ENCODE data around the gene DPF1. TPM values are rescaled to one million over a fixed set of nuclear protein-coding genes. Genes with fewer than 3 reads are reported as not detected.

Gene DPF1
- total and polyA plus RNA-seq, 2 donors from 2014 or later: not detected

GRCh38 chr19:38190061-38190460 is 34.0 kb downstream of the DPF1 start:
- DNase-seq: no peak
- Histone ChIP-seq H3K4me3 (ENCODE audit: low read length in 3 of 3) (no peak overlapping the region), H3K4me1 (ENCODE audit: control insufficient read depth in 2 of 3, insufficient read depth in 2 of 3, low read depth in 1 of 3, low read length in 3 of 3) (no peaks in the 10 kb centered on the region), H3K27ac (ENCODE audit: low read depth in 2 of 2, low read length in 2 of 2) (no peak overlapping the region), H3K36me3 (ENCODE audit: control insufficient read depth in 2 of 3, insufficient read depth in 3 of 3, low read length in 3 of 3) (peaks cover 0 to 5% (median 1%) of the 10 kb centered on the region in 3 donors), H3K27me3 (ENCODE audit: control insufficient read depth, insufficient read depth, low read length) (no peaks in the 10 kb centered on the region), H3K9ac (ENCODE audit: low read length in 3 of 3) (no peak overlapping the region), H3K9me3 (ENCODE audit: control insufficient read depth in 2 of 3, insufficient read depth in 1 of 3, low read length in 3 of 3) (no peaks in the 10 kb centered on the region)
- intact Hi-C loops (cut with DNase I): no loop called here
- FAIRE-seq: no peak
- no peak for TF ChIP-seq CTCF (IDR thresholded peaks at IDR 0.05; ENCODE audit: borderline replicate concordance, extremely low read depth, insufficient read depth)

- no peak for FAIRE-seq
- Histone ChIP-seq H3K27me3 (ENCODE audit: control insufficient read depth, insufficient read depth, low read length) (no peaks in the 10 kb centered on the region), H3K9ac (ENCODE audit: low read length in 3 of 3) (no peak overlapping the region), H3K36me3 (ENCODE audit: control insufficient read depth in 2 of 3, insufficient read depth in 3 of 3, low read length in 3 of 3) (peaks cover 0 to 11% (median 7%) of the 10 kb centered on the region in 3 donors), H3K9me3 (ENCODE audit: control insufficient read depth in 2 of 3, insufficient read depth in 1 of 3, low read length in 3 of 3) (no peaks in the 10 kb centered on the region), H3K4me1 (ENCODE audit: control insufficient read depth in 2 of 3, insufficient read depth in 2 of 3, low read depth in 1 of 3, low read length in 3 of 3) (no peaks in the 10 kb centered on the region), H3K27ac (ENCODE audit: low read depth in 2 of 2, low read length in 2 of 2) (no peak overlapping the region), H3K4me3 (ENCODE audit: low read length in 3 of 3) (no peak overlapping the region)
- DNase-seq: no peak
- intact Hi-C loops (cut with DNase I): no loop called here
- TF ChIP-seq CTCF (IDR thresholded peaks at IDR 0.05; ENCODE audit: borderline replicate concordance, extremely low read depth, insufficient read depth): no peak
Observed at GRCh38 chr19:38185562-38185961, 38.5 kb downstream of the DPF1 start.

GRCh38 chr19:38184815-38185214 is 39.2 kb downstream of the DPF1 start:
- no peak for DNase-seq
- no peak overlapping the region for H3K9ac ChIP-seq (ENCODE audit: low read length in 3 of 3)
- peaks cover 0 to 4% (median 0%) of the 10 kb centered on the region in 3 donors for H3K9me3 ChIP-seq (ENCODE audit: control insufficient read depth in 2 of 3, insufficient read depth in 1 of 3, low read length in 3 of 3)
- TF ChIP-seq CTCF (IDR thresholded peaks at IDR 0.05; ENCODE audit: borderline replicate concordance, extremely low read depth, insufficient read depth): no peak
- no peak for FAIRE-seq
- H3K27me3 ChIP-seq (ENCODE audit: control insufficient read depth, insufficient read depth, low read length): no peaks in the 10 kb centered on the region
- no peaks in the 10 kb centered on the region for H3K4me1 ChIP-seq (ENCODE audit: control insufficient read depth in 2 of 3, insufficient read depth in 2 of 3, low read depth in 1 of 3, low read length in 3 of 3)
- intact Hi-C loops (cut with DNase I): no loop called here
- no peak overlapping the region for H3K4me3 ChIP-seq (ENCODE audit: low read length in 3 of 3)
- peaks cover 0 to 11% (median 7%) of the 10 kb centered on the region in 3 donors for H3K36me3 ChIP-seq (ENCODE audit: control insufficient read depth in 2 of 3, insufficient read depth in 3 of 3, low read length in 3 of 3)
- no peak overlapping the region for H3K27ac ChIP-seq (ENCODE audit: low read depth in 2 of 2, low read length in 2 of 2)
